B cell (primary cell): ENCODE data around the gene XRRA1. TPM values are rescaled to one million over a fixed set of nuclear protein-coding genes. Genes with fewer than 3 reads are reported as not detected.

ENCODE experiments used
- ATAC-seq: fragments of 200-7000 bp; cut with Tn5 transposase; one replicate; pipeline ENCODE4 v1.10.0; 2021; ENCODE audit warnings: low read depth, mild to moderate bottlenecking, moderate number of reproducible peaks, moderate library complexity
- CTCF ChIA-PET: fragments of 350-600 bp; sonication (Branson Sonifier 250); formaldehyde crosslinking; loops from one replicate; lab custom pipeline; 2021; ENCODE audit warnings: antibody characterized with exemption, inconsistent platforms; lab: Charles Lee
- POLR2A ChIA-PET: fragments of 350-600 bp; sonication (Branson Sonifier 250); formaldehyde crosslinking; loops from one replicate; lab custom pipeline; 2021; ENCODE audit warnings: antibody characterized with exemption; lab: Charles Lee
- DNase-seq: peaks from one replicate; pipeline ENCODE4 v3.0.0; 2013
- H2AFZ ChIP-seq: 2 replicates; pipeline ENCODE4 v1.6.1; 2012; ENCODE audit warnings: mild to moderate bottlenecking, low read depth, low read length; ENCODE audit not compliant: insufficient read depth, poor library complexity, severe bottlenecking
- H3K27ac ChIP-seq, 2 donors: 1 replicate in 1 of 2; 2 replicates in 1 of 2; pipeline ENCODE4 v1.5.1; 2012 to 2013; ENCODE audit warnings: low read length in 2 of 2, mild to moderate bottlenecking in 2 of 2, moderate library complexity in 1 of 2
- H3K27me3 ChIP-seq, 4 experiments: fragments of 200-600 bp in 1 of 4; sonication (generic) in 1 of 4; replicated peaks in 1 of 4; 1 replicate in 2 of 4; 2 replicates in 2 of 4; pipeline versions ENCODE4 v1.6.1 to v1.7.0; 2013 to 2016; ENCODE audit warnings: low read length in 3 of 4, mild to moderate bottlenecking in 2 of 4, mixed read lengths in 1 of 4, moderate library complexity in 1 of 4; ENCODE audit not compliant: insufficient read depth in 4 of 4, control insufficient read depth in 3 of 4; ENCODE audit errors: control extremely low read depth in 1 of 4
- H3K36me3 ChIP-seq, 2 experiments: replicated peaks in 1 of 2; 1 replicate in 1 of 2; 2 replicates in 1 of 2; pipeline versions ENCODE4 v1.6.1 to v1.7.1; 2013; ENCODE audit warnings: low read length in 1 of 2; ENCODE audit not compliant: insufficient read depth in 2 of 2, control insufficient read depth in 1 of 2; ENCODE audit errors: control extremely low read depth in 1 of 2, extremely low read depth in 1 of 2
- H3K4me1 ChIP-seq, 2 donors: fragments of 200-600 bp in 1 of 2; sonication (generic) in 1 of 2; 1 replicate in 1 of 2; 2 replicates in 1 of 2; pipeline versions ENCODE4 v1.5.1 to v1.6.1; 2013 to 2017; ENCODE audit warnings: low read length in 2 of 2; ENCODE audit not compliant: control insufficient read depth in 2 of 2, insufficient read depth in 2 of 2
- H3K4me2 ChIP-seq: replicated peaks from 2 replicates; pipeline ENCODE3; 2012; ENCODE audit warnings: mild to moderate bottlenecking, low read depth, low read length; ENCODE audit not compliant: poor library complexity, severe bottlenecking
- H3K4me3 ChIP-seq, 5 experiments: fragments of 200-600 bp in 1 of 5; sonication (generic) in 1 of 5; 1 replicate in 3 of 5; 2 replicates in 2 of 5; pipeline versions ENCODE4 v1.5.1 to v1.7.0; 2011 to 2016; ENCODE audit warnings: low read length in 4 of 5, mild to moderate bottlenecking in 4 of 5, low read depth in 2 of 5, control low read depth in 1 of 5, moderate library complexity in 1 of 5; ENCODE audit not compliant: insufficient read depth in 1 of 5; ENCODE audit errors: control extremely low read depth in 1 of 5, extremely low read depth in 1 of 5
- H3K79me2 ChIP-seq: fragments of 200-600 bp; sonication (generic); one replicate; pipeline ENCODE4 v1.6.0; 2016; ENCODE audit warnings: low read length; ENCODE audit not compliant: control insufficient read depth, insufficient read depth
- H3K9ac ChIP-seq: fragments of 200-600 bp; sonication (generic); 2 replicates; pipeline ENCODE4 v1.6.1; 2017; ENCODE audit warnings: mild to moderate bottlenecking, low read length, moderate library complexity
- H3K9me3 ChIP-seq, 3 donors: one replicate each; pipeline versions ENCODE4 v1.6.1 to v1.7.1; 2013; ENCODE audit warnings: low read length in 2 of 3; ENCODE audit not compliant: control insufficient read depth in 2 of 3, insufficient read depth in 1 of 3; ENCODE audit errors: control extremely low read depth in 1 of 3
- H4K20me1 ChIP-seq: 2 replicates; pipeline ENCODE4 v1.6.0; 2012; ENCODE audit warnings: mild to moderate bottlenecking, low read length; ENCODE audit not compliant: insufficient read depth, control insufficient read depth, poor library complexity, severe bottlenecking
- H3K27ac Mint-ChIP-seq: one replicate; pipeline ENCODE4 v1.8.0; 2021; ENCODE audit warnings: mixed read lengths
- H3K27me3 Mint-ChIP-seq: one replicate; pipeline ENCODE4 v1.8.0; 2021; ENCODE audit warnings: mixed read lengths
- H3K4me1 Mint-ChIP-seq: one replicate; pipeline ENCODE4 v1.8.0; 2021; ENCODE audit warnings: mixed read lengths
- H3K4me3 Mint-ChIP-seq: one replicate; pipeline ENCODE4 v1.8.0; 2021; ENCODE audit warnings: mixed read lengths
- H3K9me3 Mint-ChIP-seq: one replicate; pipeline ENCODE4 v1.8.0; 2022; ENCODE audit warnings: mixed read lengths; ENCODE audit not compliant: insufficient read depth
- EZH2 ChIP-seq: IDR thresholded peaks from 2 replicates; pipeline ENCODE4 v1.6.1; 2012; ENCODE audit warnings: borderline replicate concordance, low read depth, mild to moderate bottlenecking, moderate library complexity, low read length; ENCODE audit not compliant: insufficient read depth, poor library complexity, severe bottlenecking
- WGBS: methylation state at CpG from one replicate; pipeline ENCODE4 v1.1.5; 2013; ENCODE audit warnings: missing lambda C conversion rate; ENCODE audit not compliant: insufficient coverage; 5-methylcytosine and 5-hydroxymethylcytosine counted together
- intact Hi-C: fragments of 100-400 bp; cut with micrococcal nuclease; formaldehyde crosslinking; loops from one replicate; pipeline ENCODE4 v1.10.0; 2022
- polyA plus RNA-seq: library from polyadenylated mRNA; depleted of rRNA; stranded (reverse); fragments of >200 nt; gene quantifications from 2 replicates; pipeline ENCODE4 v1.2.3, GENCODE V29; 2012
- total RNA-seq, 2 donors: library from RNA; stranded (reverse); fragments of 120-200 nt in 1 of 2; gene quantifications; 1 replicate in 1 of 2; 2 replicates in 1 of 2; pipeline versions ENCODE4 v1.2.3 to v1.2.4, GENCODE V29; 2013 to 2022
- TF ChIP-seq, protein P1 (sequence below): fragments of 200-600 bp; IDR thresholded peaks from one replicate; pipeline ENCODE4 v1.8.0; 2022; ENCODE audit warnings: antibody characterized with exemption, mild to moderate bottlenecking

Gene XRRA1
- total and polyA plus RNA-seq, 2 donors (not counting 1 experiment from before 2014, with no cell fraction given): 6.9 to 80.8 TPM

DNA sequence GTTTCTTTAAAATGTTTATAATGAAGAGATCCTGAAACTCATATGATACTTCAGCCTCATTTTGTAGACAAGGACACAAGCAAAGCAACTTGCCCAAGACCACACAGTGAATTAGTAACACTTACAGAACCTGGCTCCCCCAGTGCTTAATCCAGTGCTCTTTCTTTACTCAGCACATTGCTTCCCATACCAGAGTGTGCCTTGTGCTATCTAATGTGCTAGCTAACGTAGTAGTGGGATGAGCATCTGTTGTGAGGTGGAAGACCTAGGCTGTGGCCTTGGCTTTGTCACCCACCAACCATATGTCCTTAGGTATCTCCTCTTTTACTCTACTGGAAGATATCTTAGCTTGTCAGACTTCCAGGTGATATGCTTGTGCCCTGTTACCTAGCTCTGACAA lies 5.3 kb upstream of the XRRA1 start:
- ATAC-seq (no peak), DNase-seq (no peak)
- peaks cover 100% of the 10 kb centered on the region for H3K79me2 ChIP-seq
- ChIA-PET CTCF (no interaction called here), POLR2A (no interaction called here)
- peaks cover 8 to 25% of the 10 kb centered on the region in 2 experiments for H3K36me3 ChIP-seq
- WGBS: no CpG with 5 or more reads among the region's 1 CpG
- H2AFZ ChIP-seq: no peak overlapping the region
- TF ChIP-seq, protein P1, sequence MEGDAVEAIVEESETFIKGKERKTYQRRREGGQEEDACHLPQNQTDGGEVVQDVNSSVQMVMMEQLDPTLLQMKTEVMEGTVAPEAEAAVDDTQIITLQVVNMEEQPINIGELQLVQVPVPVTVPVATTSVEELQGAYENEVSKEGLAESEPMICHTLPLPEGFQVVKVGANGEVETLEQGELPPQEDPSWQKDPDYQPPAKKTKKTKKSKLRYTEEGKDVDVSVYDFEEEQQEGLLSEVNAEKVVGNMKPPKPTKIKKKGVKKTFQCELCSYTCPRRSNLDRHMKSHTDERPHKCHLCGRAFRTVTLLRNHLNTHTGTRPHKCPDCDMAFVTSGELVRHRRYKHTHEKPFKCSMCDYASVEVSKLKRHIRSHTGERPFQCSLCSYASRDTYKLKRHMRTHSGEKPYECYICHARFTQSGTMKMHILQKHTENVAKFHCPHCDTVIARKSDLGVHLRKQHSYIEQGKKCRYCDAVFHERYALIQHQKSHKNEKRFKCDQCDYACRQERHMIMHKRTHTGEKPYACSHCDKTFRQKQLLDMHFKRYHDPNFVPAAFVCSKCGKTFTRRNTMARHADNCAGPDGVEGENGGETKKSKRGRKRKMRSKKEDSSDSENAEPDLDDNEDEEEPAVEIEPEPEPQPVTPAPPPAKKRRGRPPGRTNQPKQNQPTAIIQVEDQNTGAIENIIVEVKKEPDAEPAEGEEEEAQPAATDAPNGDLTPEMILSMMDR: no peak
- no peak for TF ChIP-seq EZH2
- no peaks in the 10 kb centered on the region for H3K27me3 ChIP-seq
- intact Hi-C loops: no loop called here
- Mint-ChIP-seq H3K27me3 (no peaks in the 10 kb centered on the region), H3K27ac (peak overlapping the region; percentile 86), H3K4me1 (peaks cover 84% of the 10 kb centered on the region), H3K9me3 (no peaks in the 10 kb centered on the region), H3K4me3 (peak overlapping the region; percentile 51)
- H3K4me2 ChIP-seq: peak overlapping the region; percentile 82
- peaks cover 59 to 70% of the 10 kb centered on the region in 2 donors for H3K4me1 ChIP-seq
- H4K20me1 ChIP-seq: peaks cover 25% of the 10 kb centered on the region
- peak overlapping the region; percentile 54 for H3K9ac ChIP-seq
- H3K4me3 ChIP-seq: peak overlapping the region in 1 of 5 experiments; percentile 60
- H3K27ac ChIP-seq: peak overlapping the region; percentile 59 to 95
- H3K9me3 ChIP-seq: no peaks in the 10 kb centered on the region

DNA sequence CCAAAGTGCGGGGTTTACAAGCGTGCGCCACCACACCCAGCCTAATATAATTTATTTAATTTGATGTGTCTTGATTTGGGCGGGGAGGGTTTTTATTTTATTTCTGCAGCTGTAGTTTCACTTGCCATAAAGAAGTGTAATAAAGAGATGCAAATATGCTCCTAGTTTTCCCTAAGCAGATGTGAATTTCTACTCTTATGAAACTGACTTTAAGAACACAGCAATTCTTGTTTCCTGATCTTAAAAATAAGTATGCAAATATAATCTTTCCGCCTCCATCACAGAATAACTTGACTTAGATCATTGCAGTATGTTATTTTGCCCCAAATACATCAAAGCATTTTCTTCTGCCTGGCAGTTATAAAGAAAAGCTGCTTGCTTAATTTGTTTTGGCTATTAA lies 4.6 kb upstream of the XRRA1 start:
- Histone ChIP-seq H3K4me2 (peak overlapping the region; percentile 82), H3K79me2 (peaks cover 100% of the 10 kb centered on the region), H3K9me3 (no peaks in the 10 kb centered on the region), H2AFZ (no peak overlapping the region), H3K9ac (peak overlapping the region; percentile 54), H3K36me3 (peaks cover 6 to 19% of the 10 kb centered on the region in 2 experiments), H3K27ac (peak overlapping the region; percentile 85 to 95), H4K20me1 (peaks cover 18% of the 10 kb centered on the region), H3K27me3 (no peaks in the 10 kb centered on the region), H3K4me3 (peak overlapping the region in 3 of 5 experiments; percentile 6 to 60 (median 7)), H3K4me1 (peaks cover 59 to 66% of the 10 kb centered on the region in 2 donors)
- H3K27me3 Mint-ChIP-seq: no peaks in the 10 kb centered on the region
- DNase-seq (peak; percentile 36), ATAC-seq (no peak)
- POLR2A ChIA-PET: no interaction called here
- CTCF ChIA-PET: no interaction called here
- H3K4me1 Mint-ChIP-seq: peaks cover 83% of the 10 kb centered on the region
- H3K27ac Mint-ChIP-seq: peak overlapping the region; percentile 82
- no CpG with 5 or more reads among the region's 5 CpGs for WGBS
- intact Hi-C loops: no loop called here
- H3K9me3 Mint-ChIP-seq: no peaks in the 10 kb centered on the region
- H3K4me3 Mint-ChIP-seq: peak overlapping the region; percentile 76
- TF ChIP-seq, protein P1: no peak
- no peak for TF ChIP-seq EZH2
